ENCODE measurements around the gene TMEM101.

GRCh38 chr17:44008205-44008909 is 6.4 kb downstream of the TMEM101 start:
- TF ChIP-seq CTCF (IDR thresholded peaks at IDR 0.05) (no peak), ZFX (IDR thresholded peaks at IDR 0.05; ENCODE audit: borderline replicate concordance) (no peak)
